SU-DHL-6 (cell line): ENCODE measurements around the gene GNG8.

Experiments used
- H2AFZ ChIP-seq: fragments of 200-600 bp; sonication (generic); 2 replicates; pipeline ENCODE4 v1.6.1; 2014; ENCODE audit warnings: low read depth, mild to moderate bottlenecking, moderate library complexity, mixed read lengths, antibody characterized with exemption, low read length; ENCODE audit not compliant: severe bottlenecking
- H3F3A ChIP-seq: fragments of 200-600 bp; shearing (Covaris generic); 2 replicates; pipeline ENCODE4 v1.6.0; 2016; ENCODE audit warnings: antibody characterized with exemption, mild to moderate bottlenecking; ENCODE audit not compliant: insufficient read depth
- H3K27ac ChIP-seq: fragments of 200-600 bp; sonication (generic); 2 replicates; pipeline ENCODE4 v1.5.1; 2016; ENCODE audit warnings: low read depth, mild to moderate bottlenecking, low read length, moderate library complexity, mixed read lengths
- H3K27me3 ChIP-seq: fragments of 200-600 bp; sonication (generic), shearing (Covaris generic); 2 replicates; pipeline ENCODE4 v1.6.0; 2014; ENCODE audit warnings: mild to moderate bottlenecking, low read length
- H3K36me3 ChIP-seq: fragments of 200-600 bp; sonication (generic); 2 replicates; pipeline ENCODE4 v1.6.1; 2014; ENCODE audit warnings: mild to moderate bottlenecking, low read length, mixed read lengths
- H3K4me2 ChIP-seq: fragments of 300-600, 200-600 bp; shearing (Covaris generic), sonication (generic); 2 replicates; pipeline ENCODE4 v1.6.0; 2014; ENCODE audit warnings: low read length, low read depth, mild to moderate bottlenecking; ENCODE audit not compliant: poor library complexity, severe bottlenecking
- H3K4me3 ChIP-seq: fragments of 200-600 bp; sonication (generic); 2 replicates; pipeline ENCODE4 v1.5.1; 2014; ENCODE audit warnings: antibody characterized with exemption, low read length, mild to moderate bottlenecking, mixed read lengths; ENCODE audit not compliant: insufficient read depth, poor library complexity, severe bottlenecking
- H3K79me2 ChIP-seq: fragments of 200-600 bp; sonication (generic); 2 replicates; pipeline ENCODE4 v1.6.1; 2014; ENCODE audit warnings: mild to moderate bottlenecking, low read length, moderate library complexity; ENCODE audit not compliant: insufficient read depth
- H3K9ac ChIP-seq: fragments of 200-600 bp; sonication (generic); 2 replicates; pipeline ENCODE4 v1.7.0; 2014; ENCODE audit warnings: mild to moderate bottlenecking, low read length
- H3K9me2 ChIP-seq: fragments of 200-600 bp; sonication (generic); replicated peaks from 2 replicates; pipeline ENCODE4 v1.6.1; 2014; ENCODE audit warnings: low read length; ENCODE audit not compliant: insufficient read depth
- H3K9me3 ChIP-seq: fragments of 200-600 bp; sonication (generic); 2 replicates; pipeline ENCODE4 v1.6.1; 2014; ENCODE audit warnings: low read length, mixed read lengths; ENCODE audit not compliant: insufficient read depth
- H4K20me1 ChIP-seq: fragments of 200-600 bp; sonication (generic); 2 replicates; pipeline ENCODE4 v1.6.1; 2014; ENCODE audit warnings: low read depth, mild to moderate bottlenecking, antibody characterized with exemption, low read length, moderate library complexity, mixed read lengths
- EZH2phosphoT487 ChIP-seq: fragments of 200-600 bp; sonication (generic), shearing (Covaris generic); conservative IDR thresholded peaks from 2 replicates; pipeline ENCODE4 v1.6.1; 2018; ENCODE audit warnings: mild to moderate bottlenecking, antibody characterized with exemption, low read length, moderate library complexity, mixed read lengths
- TF ChIP-seq, protein P1 (sequence below): fragments of 200-600 bp; sonication (generic); IDR thresholded peaks from one replicate; pipeline ENCODE4 v1.5.1; 2017; ENCODE audit warnings: antibody characterized with exemption, mild to moderate bottlenecking, low read length, moderate library complexity; ENCODE audit not compliant: insufficient read depth, poor library complexity, severe bottlenecking

The GNG8 gene

DNA sequence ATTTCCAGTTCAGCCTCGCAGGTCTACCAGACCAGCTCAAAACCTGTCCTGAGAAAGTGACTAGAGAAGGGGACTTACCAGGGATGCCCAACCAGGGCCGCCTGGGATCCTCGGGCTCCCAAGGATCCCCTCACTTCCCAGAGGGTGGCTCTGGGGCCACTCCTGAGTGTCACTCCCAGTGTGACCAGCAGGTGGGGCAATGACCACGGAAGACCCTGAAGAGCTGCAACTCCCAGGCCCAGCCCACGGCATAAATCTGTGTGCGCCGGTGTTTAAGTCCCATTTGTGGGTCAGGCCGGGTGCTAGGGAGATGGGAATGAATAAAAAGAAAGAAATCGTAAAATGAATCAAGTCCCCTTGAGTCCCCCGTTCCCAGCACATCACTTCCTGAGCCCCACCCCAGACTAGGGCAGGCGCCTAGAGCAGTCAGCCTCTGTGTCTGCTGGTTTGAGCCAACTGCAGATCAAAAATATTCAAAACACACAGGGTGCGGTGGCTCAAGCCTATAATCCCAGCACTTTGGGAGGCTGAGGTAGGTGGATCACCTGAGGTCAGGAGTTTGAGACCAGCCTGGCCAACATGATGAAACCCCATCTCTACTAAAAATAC, 21.8 kb downstream of the GNG8 start:
- Histone ChIP-seq H3K4me3 (no peak overlapping the region), H3K9me3 (no peaks in the 10 kb centered on the region), H3K79me2 (no peaks in the 10 kb centered on the region), H3K9me2 (no peaks in the 10 kb centered on the region), H3F3A (peaks cover 5% of the 10 kb centered on the region; the same call in 1 of the 2 replicates), H3K36me3 (no peaks in the 10 kb centered on the region), H4K20me1 (no peaks in the 10 kb centered on the region), H3K4me2 (no peak overlapping the region), H3K9ac (no peak overlapping the region), H3K27me3 (no peaks in the 10 kb centered on the region), H2AFZ (no peak overlapping the region), H3K27ac (no peak overlapping the region)
- TF ChIP-seq, protein P1, sequence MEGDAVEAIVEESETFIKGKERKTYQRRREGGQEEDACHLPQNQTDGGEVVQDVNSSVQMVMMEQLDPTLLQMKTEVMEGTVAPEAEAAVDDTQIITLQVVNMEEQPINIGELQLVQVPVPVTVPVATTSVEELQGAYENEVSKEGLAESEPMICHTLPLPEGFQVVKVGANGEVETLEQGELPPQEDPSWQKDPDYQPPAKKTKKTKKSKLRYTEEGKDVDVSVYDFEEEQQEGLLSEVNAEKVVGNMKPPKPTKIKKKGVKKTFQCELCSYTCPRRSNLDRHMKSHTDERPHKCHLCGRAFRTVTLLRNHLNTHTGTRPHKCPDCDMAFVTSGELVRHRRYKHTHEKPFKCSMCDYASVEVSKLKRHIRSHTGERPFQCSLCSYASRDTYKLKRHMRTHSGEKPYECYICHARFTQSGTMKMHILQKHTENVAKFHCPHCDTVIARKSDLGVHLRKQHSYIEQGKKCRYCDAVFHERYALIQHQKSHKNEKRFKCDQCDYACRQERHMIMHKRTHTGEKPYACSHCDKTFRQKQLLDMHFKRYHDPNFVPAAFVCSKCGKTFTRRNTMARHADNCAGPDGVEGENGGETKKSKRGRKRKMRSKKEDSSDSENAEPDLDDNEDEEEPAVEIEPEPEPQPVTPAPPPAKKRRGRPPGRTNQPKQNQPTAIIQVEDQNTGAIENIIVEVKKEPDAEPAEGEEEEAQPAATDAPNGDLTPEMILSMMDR: peak; percentile 81
- no peak for TF ChIP-seq EZH2phosphoT487

- H3K36me3 ChIP-seq: no peaks in the 10 kb centered on the region
- H3K9me2 ChIP-seq: no peaks in the 10 kb centered on the region
- H4K20me1 ChIP-seq: no peaks in the 10 kb centered on the region
- H3K27ac ChIP-seq: no peak overlapping the region
- TF ChIP-seq EZH2phosphoT487: no peak
- TF ChIP-seq, protein P1: no peak
- H3K27me3 ChIP-seq: no peaks in the 10 kb centered on the region
- no peak overlapping the region for H3K4me3 ChIP-seq
- H3K79me2 ChIP-seq: no peaks in the 10 kb centered on the region
- H2AFZ ChIP-seq: no peak overlapping the region
- H3K4me2 ChIP-seq: no peak overlapping the region
- H3F3A ChIP-seq: peaks cover 5% of the 10 kb centered on the region; the same call in 1 of the 2 replicates
- H3K9me3 ChIP-seq: no peaks in the 10 kb centered on the region
- no peak overlapping the region for H3K9ac ChIP-seq
These were observed 22.5 kb downstream of the GNG8 start for GRCh38 chr19:46613525-46613924.

GRCh38 chr19:46611776-46612175, 24.2 kb downstream of the GNG8 start:
- H4K20me1 ChIP-seq: no peaks in the 10 kb centered on the region
- no peak overlapping the region for H3K4me2 ChIP-seq
- no peak overlapping the region for H3K4me3 ChIP-seq

More at GRCh38 chr19:46611776-46612175, 24.2 kb downstream of the GNG8 start:
- Histone ChIP-seq H3K9me3 (no peaks in the 10 kb centered on the region), H3K9ac (no peak overlapping the region), H3K27ac (no peak overlapping the region), H3K9me2 (no peaks in the 10 kb centered on the region), H3F3A (peaks cover 5% of the 10 kb centered on the region; the same call in 1 of the 2 replicates), H3K79me2 (no peaks in the 10 kb centered on the region), H2AFZ (no peak overlapping the region), H3K36me3 (no peaks in the 10 kb centered on the region), H3K27me3 (no peaks in the 10 kb centered on the region)
- TF ChIP-seq, protein P1: no peak
- TF ChIP-seq EZH2phosphoT487: no peak
